Stimulated activated CD4-positive, alpha-beta T cell treated with anti-CD3 and anti-CD28 coated beads, Interleukin-1b, Interleukin-23, amount 100 ng/mL, for 48 hours (primary cell): Measurements from ENCODE around the gene IGSF3.

Experiments
- DNase-seq: peaks from one replicate; pipeline ENCODE4 v3.0.0-alpha.2; 2020

Gene IGSF3

GRCh38 chr1:116553386-116554115, 114.0 kb downstream of the IGSF3 start:
- DNase-seq, result no peak

- no peak for DNase-seq
Measured at GRCh38 chr1:116546354-116546977, 121.1 kb downstream of the IGSF3 start.

DNA sequence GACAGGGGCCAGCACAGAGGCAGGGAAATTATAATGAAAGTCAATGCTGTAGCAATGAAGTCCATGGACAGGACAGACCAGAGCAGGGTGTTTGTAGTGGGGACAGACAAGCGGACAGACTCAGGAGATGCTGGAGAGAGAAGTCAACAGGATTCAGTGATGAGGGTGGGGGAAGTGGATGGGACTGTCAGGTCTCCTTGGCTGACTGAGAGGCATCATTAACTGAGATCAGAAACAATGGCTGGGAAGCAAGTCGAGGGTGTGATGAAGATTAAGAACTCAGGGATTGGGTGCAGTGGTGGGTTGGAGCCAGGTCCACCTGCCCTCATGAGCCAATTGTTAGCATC, 122.2 kb downstream of the IGSF3 start:
- DNase-seq, result no peak

DNA sequence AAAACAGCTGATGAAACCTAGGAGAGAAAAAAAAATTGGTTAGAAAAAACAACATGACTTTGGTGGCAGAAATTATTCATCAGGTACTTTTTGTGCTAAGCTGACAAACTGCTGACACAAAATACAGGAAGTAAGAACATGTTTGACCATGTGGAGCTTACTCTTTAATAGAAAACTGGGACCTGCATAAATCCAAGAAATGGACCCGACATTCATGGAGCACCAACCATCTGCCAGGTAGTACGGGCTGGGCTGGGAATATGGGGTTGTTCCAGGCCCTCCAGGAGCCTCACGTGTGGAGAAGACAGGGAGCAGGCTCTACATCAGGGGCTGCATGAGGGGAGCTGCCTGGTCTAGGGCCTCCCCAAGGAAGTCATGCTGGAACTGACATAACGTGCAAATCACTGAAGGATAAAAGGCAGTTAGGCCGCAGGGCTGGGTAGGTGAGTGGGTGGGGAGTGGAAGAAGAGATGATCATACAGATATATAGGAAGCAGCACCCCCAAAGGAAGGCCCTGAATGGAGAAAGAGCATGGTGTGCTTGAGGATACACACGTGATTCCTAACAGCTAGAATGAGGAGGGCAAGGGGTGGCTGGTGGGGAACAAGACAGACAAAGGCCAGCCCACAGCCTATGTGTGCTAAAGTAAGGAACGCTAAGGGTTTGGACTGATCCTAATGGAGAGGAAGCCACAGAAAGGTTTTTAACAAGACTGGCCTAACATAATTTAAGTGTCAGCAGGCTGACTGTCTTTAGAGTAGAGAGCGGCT, 122.8 kb downstream of the IGSF3 start:
- DNase-seq, result peak; percentile 35

DNA sequence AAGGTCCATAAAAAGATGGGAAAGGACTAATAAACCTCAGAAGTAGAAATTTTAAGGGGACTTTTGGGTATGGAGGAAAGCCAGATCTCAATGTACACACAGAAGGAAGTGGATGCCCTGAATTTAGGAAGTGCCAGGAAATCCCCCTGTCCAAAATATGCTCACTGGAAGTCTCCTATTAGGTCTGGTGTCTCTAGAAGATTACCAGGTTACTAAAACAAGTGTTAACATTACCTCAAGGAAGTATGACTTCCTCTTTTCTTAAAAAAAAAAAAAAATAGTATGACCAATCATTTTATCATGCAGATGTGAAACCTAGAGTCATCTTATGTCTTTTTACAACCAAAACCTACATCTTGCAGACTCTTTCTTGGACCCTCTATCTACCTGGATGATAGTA, 127.4 kb downstream of the IGSF3 start:
- no peak for DNase-seq

DNA sequence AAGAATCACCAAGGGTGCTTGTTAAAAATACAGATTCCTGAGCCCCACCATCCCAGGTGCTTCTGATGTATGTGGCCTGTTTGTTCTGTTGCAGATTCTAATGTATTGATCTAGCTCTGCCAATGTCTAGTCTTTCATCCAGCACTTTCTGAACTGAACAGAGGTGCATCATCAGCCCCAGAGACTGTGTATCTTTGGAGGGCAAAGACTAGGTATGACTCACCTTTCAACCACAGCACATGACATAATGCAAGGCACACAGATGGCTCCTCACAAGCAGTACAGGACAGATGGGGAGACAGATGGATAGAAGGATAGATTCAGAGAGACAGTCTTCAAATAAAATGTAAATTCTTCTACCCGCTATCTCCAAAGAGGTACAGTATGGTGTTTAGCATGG, 129.0 kb downstream of the IGSF3 start:
- DNase-seq, result peak; percentile 57

GRCh38 chr1:116537898-116538297, 129.6 kb downstream of the IGSF3 start:
- no peak for DNase-seq

- peak; percentile 26 for DNase-seq
Measured at GRCh38 chr1:116537040-116537831, 130.3 kb downstream of the IGSF3 start.

DNA sequence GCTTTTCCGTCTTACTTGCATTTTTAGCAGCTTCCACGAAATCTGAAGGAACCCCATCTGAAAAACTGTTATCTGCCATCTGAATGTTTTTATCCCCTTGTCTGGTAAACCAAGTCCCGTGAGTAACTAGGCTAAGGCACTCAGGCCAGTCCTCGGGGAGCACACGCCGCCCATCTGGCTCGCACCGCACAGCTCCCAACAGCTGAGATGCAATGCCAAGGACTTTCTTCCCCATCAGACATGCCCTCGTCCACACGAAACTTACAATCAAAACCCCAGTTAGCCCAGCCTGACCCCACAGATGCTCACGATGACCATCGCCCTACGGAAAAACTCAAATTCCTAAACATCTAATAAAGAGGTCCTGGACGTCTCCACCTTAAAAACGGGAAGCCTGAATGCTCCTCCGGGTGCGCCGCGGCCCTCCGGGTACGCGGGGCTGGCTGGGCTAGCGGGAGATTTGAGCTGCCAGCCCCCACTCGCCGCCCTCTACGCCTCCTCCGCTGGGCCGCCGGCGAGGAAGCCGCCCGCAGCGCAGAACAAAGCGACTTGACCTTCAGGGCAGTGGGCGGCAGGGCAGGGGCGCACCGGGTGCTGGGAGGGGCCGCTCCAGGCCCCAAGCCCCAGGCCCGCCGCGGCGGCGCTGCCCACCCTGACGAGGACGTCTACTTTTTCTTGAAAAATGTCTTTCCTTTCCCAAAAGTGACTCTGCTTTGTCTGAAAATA, 133.4 kb downstream of the IGSF3 start:
- DNase-seq, result no peak

DNA sequence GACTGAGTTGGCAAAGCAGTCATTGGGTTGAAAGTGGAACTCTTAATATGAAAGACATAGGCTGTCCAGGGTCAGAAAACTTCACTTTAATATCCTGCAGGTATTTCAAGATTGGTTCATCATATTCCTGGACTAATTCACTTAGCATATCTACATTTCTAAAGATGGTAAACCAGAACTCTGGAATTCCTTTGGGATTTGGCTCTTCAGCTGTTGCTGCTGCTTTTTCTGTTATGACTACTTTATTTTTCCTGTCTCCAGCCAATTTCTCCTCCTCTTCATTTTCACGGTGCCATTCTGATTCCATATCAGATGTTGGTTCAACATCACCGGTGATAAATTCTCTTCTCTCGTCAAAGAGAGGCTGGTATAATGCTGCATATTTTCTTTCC, 134.1 kb downstream of the IGSF3 start:
- DNase-seq, result no peak

DNA sequence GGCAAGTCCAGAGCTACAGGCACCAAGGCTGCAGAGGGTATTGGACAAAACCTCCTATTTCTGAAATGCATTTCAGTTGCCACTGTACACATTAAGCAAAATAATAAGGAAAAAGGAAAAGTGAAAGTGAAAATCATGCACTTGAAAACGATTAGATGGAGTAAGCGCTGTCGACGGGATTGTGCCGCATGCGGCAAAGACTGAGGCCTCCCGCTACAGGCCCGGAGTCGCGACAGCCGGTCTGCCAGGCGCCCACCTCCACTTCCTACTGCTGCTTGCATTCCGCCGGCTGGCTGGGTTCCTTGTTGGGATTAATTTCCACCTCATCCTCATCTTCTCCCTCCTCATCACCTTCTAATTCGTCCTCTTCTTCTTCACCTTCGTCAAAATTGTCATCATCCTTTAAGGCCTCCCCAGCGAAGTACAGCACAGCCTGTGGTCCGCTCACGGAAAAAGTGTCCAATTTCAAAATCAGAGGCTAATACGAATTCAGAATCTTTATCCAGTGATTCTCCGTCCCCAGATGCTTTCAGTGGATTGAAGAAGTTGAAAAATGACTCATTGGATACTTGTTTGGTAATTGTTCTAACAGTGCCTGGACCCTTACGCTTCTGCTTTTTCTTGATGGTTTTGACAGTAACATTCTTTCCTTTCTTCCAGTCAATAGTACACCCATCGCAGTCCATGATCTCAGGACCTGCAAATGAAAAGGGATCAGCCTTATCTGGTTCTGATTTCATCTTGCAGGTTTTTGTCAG, 134.7 kb downstream of the IGSF3 start:
- no peak for DNase-seq

DNA sequence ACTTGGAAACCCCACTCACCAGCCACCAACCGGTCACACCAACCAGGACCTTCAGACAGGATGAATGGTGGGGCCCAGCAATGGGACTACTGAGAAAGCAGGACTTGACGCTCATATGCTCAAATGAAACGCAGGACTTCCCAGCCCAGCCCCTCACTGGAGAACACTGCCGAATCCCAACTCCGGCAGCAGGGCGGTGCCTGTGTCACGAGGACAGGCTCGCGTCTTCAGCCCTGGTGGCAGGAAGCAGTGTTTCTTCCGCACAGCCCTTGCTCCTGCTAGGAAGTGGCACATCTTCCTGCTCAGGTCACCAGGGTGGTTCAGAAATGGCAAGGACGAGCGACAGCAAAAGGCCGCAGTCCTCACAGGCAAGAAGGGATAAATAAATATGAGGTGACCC, 135.6 kb downstream of the IGSF3 start:
- no peak for DNase-seq

GRCh38 chr1:116529681-116530080, 137.9 kb downstream of the IGSF3 start:
- no peak for DNase-seq

- no peak for DNase-seq
Measured at GRCh38 chr1:116529199-116529631, 138.3 kb downstream of the IGSF3 start.

DNA sequence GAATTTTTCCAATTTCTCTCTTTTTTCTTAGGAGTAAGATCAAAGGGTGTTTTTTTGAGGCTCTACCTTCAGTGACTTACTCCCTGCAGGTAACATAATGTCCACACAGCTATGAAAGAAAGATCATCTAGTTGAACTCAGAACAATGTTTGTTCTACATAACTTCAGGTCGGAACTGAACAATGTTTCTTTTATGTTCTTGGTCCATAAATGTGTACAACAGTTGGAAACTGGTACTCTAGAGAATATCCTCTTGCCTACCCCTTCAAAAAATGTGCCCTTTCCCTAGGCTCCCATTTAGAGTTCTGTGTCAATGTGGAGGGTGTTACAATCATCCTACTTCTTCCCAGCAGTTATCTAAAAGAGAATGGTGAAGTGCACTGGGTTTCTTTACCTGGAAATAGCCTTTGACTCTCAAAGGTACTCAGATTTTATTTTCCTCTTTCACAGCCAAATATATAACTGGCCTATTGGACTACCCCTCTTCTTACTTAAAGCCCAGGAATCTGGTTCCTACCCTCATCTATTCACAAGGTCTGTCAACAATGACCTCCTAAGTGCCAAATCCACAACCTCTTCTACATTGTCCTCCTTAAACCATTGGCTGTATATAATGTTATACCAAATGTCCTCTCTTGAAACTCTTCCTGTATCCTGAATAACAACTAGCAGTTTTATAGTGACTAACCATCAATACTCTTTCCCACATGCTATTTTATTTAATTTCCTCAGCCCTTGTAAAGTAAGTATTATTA, 139.0 kb downstream of the IGSF3 start:
- no peak for DNase-seq

DNA sequence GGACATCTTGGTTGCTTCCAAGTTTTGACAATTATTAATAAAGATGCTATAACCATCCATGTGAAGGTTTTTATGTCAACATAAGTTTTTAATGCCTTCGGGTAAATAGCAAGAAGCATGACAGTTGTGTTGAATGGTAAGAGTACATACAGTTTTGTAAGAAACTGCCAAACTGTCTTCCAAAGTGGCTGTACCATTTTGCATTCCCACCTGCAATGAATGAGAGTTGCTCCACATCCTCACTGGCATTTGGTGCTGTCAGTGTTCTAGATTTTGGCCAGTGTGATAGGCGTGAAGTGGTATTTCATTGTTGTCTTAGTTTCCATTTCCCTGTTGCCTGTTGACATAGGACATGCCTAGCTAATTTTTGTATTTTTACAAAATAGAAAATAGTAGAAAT, 142.1 kb downstream of the IGSF3 start:
- no peak for DNase-seq
